HS-27A (cell line): ENCODE measurements around the gene MOB2.

Experiments used
- DNase-seq: peaks from one replicate; pipeline ENCODE4 v3.0.0-alpha.2; 2012; ENCODE audit warnings: low read depth, missing footprints

Gene MOB2

DNA sequence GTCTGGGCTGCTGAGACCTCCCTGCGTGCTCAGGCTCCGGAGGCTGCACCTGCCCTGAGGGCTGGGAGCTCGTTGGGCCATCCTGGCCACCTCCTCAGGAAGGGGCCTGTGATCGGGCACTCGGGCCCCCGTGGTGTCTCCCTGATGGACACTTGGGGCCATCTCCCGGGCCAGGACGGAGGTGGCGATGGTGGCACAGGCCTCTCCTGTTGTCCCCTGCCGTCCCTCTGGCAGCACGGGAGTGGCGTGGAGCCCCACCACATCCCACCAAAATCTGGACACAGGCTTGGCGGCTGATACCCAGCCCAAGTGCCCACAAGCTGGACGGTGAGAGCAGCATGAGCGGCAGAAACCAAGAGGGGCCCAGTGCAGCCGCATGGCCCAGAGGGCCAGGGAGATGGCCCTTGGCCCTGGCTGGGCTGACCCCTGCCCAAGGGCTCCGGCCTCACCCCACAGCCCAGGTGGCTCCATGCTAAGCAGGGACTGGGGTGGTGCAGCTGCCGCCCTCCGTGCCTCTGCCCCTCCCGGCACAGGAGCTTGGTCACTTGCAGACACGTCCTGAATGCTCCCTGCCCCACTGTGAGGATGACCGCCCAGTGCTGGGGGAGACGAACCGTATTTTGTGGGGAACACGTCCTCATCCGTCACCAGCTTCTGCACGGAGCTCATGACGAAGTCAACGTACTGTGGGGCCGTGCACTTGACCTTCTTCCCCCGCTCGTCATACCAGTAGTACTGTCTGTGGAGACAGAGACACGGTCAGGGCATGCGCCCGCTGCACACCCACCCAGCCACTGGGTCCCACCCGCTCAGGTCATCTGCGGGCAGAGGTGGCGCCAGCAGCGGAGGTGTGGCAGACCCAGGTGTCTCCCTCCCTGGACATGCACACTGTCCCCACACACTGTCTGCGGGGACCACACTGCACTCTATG is 15.6 kb downstream of the MOB2 start:
- DNase-seq, result no peak

DNA sequence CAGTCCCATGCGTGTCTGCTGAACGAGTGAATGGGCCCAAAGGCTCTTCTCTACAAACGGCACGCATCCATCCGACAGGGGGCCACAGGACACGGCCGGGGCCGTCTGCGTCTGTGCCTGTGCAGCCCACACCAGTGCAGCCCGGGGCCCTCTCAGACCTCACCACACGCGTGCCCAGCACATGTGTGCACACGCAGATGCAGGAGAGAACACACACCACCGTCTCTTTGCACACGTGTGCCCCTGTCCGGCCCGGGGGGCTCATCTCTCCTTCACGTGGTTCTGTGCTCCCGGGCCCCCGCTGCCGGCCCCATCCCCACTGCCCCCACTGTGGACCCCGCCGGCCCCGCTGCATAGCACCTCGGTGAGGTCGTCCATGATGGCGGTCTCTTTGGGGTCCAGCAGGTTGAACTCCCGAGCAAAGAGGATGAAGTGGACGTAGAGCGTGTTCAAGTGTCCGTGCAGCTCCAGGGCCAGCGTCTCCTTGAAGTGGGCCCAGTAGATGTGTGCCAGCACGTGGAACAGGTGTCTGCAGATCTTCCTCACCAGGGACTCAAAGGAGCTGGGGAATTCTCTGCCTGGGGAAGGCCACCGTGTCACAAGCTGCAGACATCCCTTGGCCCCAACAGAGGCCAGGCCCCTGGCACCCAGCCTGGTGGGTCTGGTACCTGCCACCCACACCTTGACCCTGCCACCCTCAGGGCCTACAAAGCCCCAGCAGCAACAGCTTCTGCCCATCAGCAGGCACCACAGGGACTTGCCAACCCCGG is 16.5 kb downstream of the MOB2 start:
- no peak for DNase-seq

DNA sequence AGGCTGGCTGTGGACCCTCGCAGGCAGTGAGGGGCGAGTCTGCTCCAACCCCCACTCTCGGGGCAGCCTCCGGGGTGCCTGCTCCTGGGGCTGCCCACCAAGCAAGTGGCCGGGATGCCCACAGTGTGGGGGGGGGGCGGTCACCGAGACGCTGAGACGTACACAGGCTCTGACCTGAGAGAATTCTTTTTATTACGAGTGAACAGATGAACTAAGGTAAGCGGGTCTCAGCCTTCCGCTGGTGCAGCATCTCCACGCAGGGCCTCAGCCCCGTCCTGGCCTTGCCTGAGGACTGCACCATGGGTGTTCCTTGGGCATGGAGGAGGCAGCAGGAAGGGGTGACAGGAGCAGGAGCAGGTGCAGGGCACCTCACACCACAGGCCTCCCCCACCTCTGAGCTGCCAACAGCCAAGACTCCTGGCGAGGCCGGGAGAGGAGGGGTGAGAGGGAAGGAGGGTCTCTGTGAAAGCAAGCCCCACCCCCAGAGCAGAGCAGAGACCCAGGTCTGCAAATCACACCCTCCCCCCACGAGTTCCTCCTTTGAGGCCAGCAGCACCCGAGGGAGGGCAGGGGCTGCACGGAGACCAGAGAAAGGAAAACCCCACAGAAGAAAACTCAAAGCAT is 17.2 kb downstream of the MOB2 start:
- no peak for DNase-seq

DNA sequence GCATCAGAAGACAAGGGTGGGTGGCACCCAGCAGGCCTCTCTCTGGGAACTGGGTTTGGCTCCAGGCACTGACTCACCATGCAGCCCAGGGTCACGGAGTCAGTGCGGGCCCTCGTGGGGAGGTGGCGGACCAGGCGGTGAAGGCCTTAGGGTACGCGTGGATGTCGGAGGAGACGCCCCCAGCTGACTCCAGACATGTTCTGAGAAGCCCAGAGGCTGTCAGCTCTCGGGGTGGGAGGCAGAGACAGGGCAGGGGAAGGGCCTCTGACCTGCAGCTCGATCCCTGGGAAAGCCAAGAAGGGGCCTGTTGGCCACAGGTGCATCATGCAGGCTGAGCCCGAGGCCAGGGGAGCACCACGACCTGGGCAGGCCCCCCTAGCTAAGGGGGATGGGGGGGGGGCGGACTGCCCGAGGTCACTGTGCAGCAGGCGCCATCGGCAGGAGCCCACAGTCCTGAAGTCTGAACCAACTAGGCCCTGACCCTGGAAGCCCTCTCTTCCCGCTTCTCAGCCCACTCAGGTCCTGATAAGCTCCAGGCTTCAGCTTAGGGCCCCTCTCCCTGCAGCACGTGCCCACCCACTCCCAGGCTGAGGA is 18.0 kb downstream of the MOB2 start:
- DNase-seq, result no peak

DNA sequence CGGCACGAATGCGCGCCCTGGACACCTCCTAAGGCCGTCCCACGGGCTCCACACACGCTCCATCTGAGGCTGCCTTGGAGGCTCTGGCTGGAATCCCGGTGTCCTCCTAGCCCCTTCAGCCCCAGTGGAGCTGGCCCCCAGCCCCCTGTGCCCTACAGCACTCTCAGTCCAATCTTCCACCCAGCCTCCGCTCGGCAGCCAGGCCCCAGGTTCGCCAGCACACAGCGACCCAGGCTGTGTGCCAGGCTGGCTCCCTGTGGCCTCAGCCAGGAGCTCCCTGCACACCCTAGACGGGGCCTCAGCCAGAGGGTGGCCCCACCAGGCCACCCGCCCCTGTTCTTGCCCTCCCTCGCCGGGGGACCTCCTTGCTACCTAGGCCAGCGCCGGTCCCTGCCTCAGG is 18.6 kb downstream of the MOB2 start:
- no peak for DNase-seq

DNA sequence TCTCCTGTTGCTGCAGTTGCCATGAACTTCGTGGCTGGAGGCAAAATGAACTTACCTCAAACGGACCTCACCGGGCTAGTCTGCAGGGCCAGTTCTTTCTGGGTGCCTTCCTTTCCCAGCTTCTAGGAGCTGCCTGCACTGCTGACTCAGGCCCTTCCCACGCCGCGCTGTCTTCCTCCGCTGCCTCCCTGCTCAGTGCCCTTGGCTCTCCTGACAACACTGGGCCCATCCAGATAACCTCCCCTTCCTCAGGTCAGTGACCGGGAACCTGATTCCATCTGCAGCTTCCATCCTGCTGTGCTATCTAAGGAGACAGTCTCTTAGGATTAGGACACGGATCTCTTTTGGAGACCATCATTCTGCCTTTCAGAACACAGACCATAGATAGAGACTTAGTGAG is 19.3 kb downstream of the MOB2 start:
- no peak for DNase-seq

DNA sequence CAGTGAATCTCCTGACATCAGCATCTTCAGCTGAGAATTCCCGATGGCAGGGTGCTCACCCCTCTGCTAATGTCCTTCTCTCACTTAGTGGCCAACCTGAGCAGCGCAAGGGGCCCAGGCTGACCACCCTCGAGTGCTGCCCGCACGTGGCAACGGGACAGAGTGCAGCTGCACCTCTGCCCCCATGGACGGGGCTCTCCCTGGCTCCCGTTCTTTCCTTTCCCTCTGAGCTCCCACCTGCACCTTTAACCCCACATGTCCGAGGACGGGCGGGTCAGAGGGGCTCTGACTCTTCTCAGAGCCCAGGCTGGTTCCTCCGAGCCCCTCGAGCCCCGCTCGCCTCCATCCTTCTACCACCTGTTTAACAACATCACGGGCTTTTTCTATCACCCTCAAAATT is 19.8 kb downstream of the MOB2 start:
- DNase-seq, result no peak

DNA sequence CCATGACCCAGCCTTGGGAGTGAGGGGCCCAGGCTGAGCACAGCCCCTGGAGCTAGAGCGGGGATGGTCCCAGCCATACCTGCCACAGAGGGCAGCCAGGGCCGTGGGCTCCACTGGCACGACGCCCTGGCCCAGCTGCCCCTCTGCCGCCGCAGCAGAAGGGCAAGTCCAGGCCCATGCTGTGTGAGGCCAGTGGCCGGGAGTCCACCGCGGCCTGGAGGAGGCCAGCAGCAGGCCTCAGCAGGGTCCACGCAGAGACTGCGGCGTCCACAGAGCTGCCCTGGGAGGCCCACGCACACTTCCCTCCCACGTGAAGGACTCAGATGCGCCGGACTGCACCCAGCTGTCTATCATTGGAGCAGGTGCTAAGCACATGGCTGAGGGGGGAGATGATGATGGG is 23.5 kb downstream of the MOB2 start:
- DNase-seq, result no peak

DNA sequence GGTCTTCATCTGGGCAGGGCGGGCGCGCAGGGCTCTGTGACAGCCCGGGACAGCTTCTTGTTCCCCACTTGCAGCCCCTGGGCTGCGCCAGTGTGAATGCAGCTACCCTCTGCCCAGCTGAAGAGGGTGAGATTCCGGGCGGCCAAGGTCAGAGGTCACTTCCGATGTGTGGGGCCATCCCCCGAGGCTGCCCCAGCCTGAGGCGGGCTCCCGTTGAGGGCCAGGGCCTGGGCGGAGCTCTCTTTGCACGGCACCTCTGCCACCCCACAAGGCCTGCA is 23.9 kb downstream of the MOB2 start:
- no peak for DNase-seq

DNA sequence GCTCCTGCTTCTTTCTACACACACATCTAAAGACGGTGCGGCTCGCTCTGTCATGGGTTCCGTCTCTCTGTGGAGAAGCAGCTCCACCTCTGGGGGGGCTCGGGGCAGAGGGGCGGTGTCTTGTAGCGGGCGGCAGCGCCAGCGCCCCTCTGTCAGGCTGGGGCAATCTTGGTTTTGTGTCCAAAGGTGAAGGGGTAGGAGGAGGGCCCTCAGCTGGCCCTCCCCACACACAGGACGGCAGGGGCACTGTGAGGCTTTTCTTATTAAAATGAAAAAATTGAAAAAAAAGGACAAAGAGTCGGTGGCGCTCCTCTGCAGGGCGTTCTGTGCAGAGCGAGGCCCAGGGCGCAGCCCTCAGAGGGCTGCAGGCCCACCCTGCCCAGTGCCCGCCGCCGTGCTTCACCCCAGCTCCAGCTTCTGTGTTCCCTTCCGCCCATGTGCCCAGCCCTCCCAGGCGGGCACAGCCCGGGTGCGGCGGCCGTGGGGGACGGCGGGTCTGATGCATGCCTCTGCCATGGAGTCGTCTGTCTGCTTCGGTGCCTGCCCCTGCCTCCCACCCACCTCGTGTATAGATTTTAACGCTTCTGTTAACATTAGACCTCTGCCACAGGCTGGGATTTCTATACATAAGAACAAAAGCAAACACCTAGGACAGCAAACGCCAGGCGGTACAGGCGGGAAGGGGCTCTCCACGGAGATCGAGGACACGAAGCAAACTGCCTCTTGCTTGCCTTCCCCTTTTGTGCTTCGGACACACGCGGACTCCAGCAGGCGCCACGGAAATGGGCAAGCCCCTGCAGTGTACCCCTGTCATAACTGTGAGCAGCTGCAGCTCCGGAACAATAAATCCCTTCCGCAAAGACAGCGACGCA is 24.5 kb downstream of the MOB2 start:
- no peak for DNase-seq

DNA sequence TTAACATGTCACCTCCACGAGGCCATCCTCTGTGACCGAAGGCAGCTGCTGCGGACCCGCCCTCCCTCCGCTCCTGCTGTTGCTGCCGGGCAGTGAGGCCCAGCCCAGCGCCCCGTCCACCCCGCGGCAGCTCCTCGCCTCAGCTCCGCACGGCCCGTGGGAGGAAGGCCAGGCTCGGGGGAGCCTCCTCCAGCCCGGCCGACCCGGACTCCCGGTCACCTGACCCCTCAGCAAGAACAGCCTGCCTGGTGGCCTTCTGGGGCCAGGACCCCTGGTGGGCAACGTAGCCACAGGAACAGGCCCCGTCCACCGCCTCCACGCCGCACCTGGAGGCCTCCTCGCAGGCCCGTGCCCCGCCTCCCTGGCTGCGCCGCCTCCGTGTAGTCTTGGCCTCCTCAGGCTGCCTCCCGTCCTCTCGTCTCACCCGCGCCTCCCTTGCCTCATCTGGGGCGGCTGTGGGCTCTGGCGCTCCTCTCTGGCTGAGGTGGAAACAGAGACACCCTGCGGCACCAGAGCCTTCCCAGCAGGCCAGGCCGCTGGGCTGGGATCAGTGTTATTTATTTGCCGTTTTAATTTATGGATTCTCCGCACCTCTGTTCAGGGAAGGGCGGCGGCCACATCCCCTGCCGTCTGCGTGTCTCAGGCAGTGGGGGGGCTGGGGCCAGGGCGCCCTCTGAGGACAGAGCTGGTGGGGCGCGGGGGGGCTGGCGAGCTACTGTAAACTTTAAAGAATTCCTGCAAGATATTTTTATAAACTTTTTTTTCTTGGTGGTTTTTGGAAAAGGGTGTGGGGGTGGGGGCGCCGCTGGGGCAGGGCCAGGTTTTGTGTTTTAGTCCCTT is 25.4 kb downstream of the MOB2 start:
- DNase-seq, result no peak

DNA sequence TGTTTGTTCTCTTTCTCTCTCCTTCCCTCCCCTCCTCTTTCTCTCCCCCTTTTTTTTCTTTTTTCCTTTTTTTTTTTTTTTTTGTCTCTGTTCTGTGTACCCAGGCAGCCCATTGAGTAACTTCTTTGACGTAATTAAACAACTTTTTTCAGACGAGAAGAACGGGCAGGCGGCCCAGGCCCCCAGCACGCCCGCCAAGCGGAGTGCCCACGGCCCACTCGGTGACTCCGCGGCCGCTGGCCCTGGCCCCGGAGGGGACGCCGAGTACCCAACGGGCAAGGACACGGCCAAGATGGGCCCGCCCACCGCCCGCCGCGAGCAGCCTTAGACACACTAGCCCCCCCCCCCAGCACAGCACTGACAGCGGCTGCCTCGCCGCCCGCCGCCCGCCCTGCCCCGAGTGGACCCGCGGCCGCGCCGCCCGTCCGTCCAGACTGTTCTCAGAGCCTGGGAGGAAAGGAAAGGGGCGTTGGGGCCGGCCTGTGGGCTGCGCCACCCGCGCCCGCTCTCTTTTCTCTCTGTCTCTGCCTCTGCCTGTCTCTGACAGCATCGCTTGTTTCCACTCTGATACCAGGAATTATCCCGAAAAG is 26.1 kb downstream of the MOB2 start:
- DNase-seq, result no peak

DNA sequence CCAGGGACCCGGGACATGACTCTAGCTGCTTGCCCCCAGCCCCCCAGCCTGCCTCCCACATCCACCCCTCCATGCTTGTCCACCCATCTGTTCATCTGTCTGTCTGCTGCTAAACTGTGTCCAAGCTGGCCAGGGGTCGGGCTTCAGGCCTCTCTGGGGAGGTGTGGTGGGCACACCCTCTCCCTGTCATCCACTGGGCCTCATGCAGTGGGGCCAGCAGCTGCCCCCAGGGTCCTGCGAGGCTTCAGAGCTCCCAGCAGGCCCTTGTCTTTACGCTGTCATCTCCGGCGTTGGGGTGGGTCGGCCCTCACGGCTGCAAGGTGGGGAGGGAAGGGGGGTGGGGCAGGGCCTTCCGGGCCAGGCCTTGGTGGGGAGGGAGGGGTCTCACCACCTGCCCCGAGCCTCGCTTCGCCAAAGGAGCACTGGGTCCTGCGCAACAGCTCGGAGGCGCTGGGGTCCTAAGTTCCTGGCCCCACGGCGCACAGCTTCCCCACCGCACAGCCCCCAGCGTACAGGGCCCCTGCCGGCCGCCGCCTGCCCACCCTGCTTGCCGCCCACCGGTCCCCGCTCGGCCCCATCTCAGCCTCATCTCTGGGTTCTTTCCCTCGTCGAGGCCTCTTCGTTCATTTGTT is 26.7 kb downstream of the MOB2 start:
- DNase-seq, result no peak

DNA sequence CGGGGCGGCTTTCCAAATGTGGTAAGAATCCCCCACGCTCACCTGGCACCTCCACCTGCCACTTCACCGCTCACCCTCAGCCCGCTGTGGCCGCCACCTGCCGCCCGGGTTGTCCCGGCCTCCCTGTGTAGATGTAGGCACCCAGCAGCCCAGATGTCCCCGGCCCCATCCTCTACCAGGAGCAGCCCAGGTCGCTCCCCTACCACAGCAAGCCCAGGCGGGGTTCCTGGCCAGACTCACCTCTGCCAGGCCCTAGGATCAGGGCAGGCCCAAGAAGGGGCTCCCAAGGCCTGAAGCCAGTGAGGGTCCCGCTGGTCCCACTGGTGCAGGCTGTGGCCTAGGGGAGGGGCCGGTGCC is 27.4 kb downstream of the MOB2 start:
- DNase-seq, result no peak

DNA sequence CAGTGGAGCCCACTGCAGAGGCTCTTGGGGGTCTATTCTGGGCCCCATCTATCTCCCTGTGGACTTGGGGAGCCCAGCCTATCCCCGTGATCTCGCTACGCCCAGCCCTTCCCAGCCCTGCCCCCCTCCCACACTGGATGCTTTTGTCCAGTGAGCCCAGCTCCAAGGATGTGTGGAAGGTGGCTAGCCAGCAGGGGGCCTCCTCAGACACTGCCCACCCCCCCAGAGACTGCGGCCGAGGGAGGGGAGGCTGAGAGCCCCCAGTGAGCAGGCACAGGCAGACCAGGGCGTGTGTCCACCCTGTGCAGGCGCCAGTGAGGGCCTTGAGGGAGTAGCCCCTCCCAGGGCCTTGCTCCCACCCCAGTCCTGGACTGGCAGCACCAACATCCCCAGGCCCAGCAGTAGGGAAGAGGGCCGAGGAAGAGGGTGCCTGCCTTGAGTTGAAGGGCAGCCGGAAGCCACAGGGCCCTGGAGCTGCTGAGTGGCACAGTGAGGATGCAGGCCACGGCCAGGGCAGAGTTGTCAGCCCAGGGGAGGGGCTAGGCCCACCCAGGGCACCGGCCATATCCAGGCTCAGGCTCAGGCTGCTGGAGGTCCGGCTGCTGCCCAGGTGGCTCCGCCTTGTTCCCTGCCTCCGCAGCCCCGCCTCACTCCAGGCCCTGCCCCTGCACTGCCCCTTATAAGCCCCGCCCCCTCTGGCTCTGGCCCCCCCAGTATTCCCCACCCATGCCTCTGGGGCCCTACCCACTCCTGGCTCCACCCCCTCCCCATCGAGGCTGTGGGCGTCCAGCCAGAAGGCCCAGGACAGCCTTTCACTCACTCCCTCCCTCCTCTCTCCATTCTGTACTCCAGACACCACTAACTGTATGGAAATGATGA is 28.0 kb downstream of the MOB2 start:
- DNase-seq, result no peak

DNA sequence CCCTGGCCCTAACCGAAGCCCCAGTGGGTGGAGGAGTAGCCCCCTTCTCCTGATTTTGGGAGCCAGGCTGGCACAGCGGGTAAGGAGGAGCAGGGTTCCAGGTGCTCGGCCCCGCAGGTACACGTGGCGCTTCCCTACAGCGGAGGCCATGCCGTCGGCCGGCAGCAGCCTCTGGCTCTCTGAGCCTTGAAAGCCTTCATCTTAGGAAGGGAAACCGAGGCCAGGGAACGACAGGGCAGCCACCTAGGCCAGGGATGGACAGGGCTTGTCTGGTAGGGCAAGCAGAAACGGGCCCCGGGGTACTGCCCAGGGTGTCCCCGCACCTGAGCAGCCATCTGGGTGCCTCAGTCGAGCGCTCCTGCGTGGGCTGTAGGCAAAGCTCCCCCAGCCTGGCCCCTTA is 28.7 kb downstream of the MOB2 start:
- DNase-seq, result no peak

DNA sequence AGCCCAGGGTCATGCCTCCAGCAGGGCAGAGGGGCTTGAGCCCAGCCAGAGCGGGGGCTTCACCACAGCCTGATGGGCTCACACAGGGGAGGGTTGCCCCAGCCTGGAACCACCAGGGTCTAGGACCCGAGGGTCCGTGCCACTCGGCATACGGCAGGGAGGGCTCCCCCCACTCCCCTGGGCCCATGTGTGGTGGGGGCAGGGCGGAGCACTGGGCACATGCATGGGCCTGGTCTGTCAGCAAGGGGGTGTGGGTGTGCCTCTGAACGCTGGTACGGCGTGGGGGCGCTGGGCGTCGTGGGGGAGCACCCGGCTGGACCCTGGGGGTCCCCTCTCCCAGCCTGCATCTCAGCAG is 29.3 kb downstream of the MOB2 start:
- DNase-seq, result no peak

DNA sequence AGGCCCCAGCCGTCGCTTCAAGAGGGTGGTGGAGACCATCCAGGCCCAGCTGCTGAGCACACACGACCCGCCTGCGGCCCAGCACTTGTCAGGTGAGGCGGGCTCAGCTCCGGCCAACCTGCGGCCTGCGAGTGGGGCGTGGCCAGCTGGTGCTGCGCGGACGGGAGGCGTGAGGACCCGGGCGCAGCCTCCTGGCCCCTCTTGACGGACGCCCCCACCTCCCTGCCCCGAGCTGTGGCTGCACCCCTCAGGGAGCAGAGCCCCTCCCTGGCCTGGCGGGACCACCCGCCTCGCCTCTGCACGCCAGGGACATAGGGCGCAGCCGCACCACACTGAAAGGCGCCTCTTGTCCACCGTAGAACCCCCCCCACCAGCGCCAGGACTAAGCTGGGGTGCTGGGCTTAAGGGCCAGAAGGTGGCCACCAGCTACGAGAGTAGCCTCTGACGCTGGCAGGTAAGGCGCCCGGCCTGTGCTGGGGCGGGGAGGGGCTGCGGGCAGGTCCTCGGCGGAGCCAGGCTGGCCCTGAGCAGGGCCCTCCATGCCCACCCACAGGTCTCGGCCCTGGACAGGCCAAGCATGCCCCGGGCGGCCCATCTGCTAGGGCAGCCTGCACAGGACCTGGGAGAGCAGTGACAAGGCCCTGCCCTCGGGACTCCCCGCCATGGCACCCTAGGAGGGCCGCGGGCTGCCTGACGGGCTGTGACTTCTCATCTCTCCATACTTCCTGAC is 29.8 kb downstream of the MOB2 start:
- DNase-seq, result no peak
